Kidney epithelial cell (primary cell): ENCODE measurements around the gene CCND3. TPM values are rescaled to one million over a fixed set of nuclear protein-coding genes. Genes with fewer than 3 reads are reported as not detected.

Source experiments
- DNase-seq: peaks from one replicate; pipeline ENCODE4 v3.0.0-alpha.2; 2010; ENCODE audit warnings: low read depth
- H3K27me3 ChIP-seq: 2 replicates; pipeline ENCODE4 v1.6.0; 2011; ENCODE audit warnings: low read length; ENCODE audit not compliant: control insufficient read depth, insufficient read depth
- H3K36me3 ChIP-seq: 2 replicates; pipeline ENCODE4 v1.5.1; 2011; ENCODE audit warnings: low read length; ENCODE audit not compliant: control insufficient read depth, insufficient read depth
- H3K4me3 ChIP-seq: 2 replicates; pipeline ENCODE4 v1.5.1; 2011; ENCODE audit warnings: low read depth, mild to moderate bottlenecking, control low read depth, low read length
- CTCF ChIP-seq: IDR thresholded peaks from 2 replicates; pipeline ENCODE4 v1.5.1; 2011; ENCODE audit warnings: mild to moderate bottlenecking, moderate library complexity, low read length, control low read depth, inconsistent platforms; ENCODE audit not compliant: insufficient read depth, poor library complexity, severe bottlenecking
- total RNA-seq: library from RNA; depleted of rRNA; stranded (reverse); fragments of >200 nt; gene quantifications from 2 replicates; pipeline ENCODE4 v1.2.3, GENCODE V29; 2015

Gene CCND3
- total RNA-seq, 1 donor from 2014 or later: 29.2 TPM

- TF ChIP-seq CTCF: no peak
- H3K36me3 ChIP-seq: peaks cover 4% of the 10 kb centered on the region
- H3K4me3 ChIP-seq: no peak overlapping the region
- no peaks in the 10 kb centered on the region for H3K27me3 ChIP-seq
- no peak for DNase-seq
Measured at GRCh38 chr6:41927253-41927652, 14.4 kb downstream of the CCND3 start.

GRCh38 chr6:41922154-41922553 lies 19.5 kb downstream of the CCND3 start:
- no peaks in the 10 kb centered on the region for H3K27me3 ChIP-seq
- H3K4me3 ChIP-seq: peak overlapping the region; percentile 98
- no peak for TF ChIP-seq CTCF
- DNase-seq: no peak
- peaks cover 2% of the 10 kb centered on the region for H3K36me3 ChIP-seq

- H3K27me3 ChIP-seq: no peaks in the 10 kb centered on the region
- DNase-seq: no peak
- no peak for TF ChIP-seq CTCF
- peak overlapping the region; percentile 98 for H3K4me3 ChIP-seq
- peaks cover 2% of the 10 kb centered on the region for H3K36me3 ChIP-seq
Measured at GRCh38 chr6:41921712-41921998, 20.0 kb downstream of the CCND3 start.

- peak within 1 kb of the TSS; percentile 98 for H3K4me3 ChIP-seq
- DNase-seq: peak; percentile 81
- peak; percentile 99 for TF ChIP-seq CTCF
- H3K36me3 ChIP-seq: peaks cover 2% of the 10 kb centered on the region
- no peaks in the 10 kb centered on the region for H3K27me3 ChIP-seq
Measured at GRCh38 chr6:41920921-41921711, 20.5 kb downstream of the CCND3 start, which contains the start of the genes BYSL and MED20. Gene BYSL, plus strand, starts transcription at chr6:41921499. Its CDS starts 64 bp downstream, at chr6:41921563. Gene MED20, minus strand, starts transcription at chr6:41921139. Its CDS starts 121 bp downstream, at chr6:41921018.

GRCh38 chr6:41917528-41917927 lies 24.1 kb downstream of the CCND3 start:
- DNase-seq: peak; percentile 90
- TF ChIP-seq CTCF: no peak
- H3K36me3 ChIP-seq: no peaks in the 10 kb centered on the region
- no peak overlapping the region for H3K4me3 ChIP-seq
- no peaks in the 10 kb centered on the region for H3K27me3 ChIP-seq
